Measurements from ENCODE around the gene TMEM139. TPM values are rescaled to one million over a fixed set of nuclear protein-coding genes. Genes with fewer than 3 reads are reported as not detected.

The TMEM139 gene
- total RNA-seq, 3 donors from 2014 or later = 16.2 to 49.4 (median 46.6) TPM

DNA sequence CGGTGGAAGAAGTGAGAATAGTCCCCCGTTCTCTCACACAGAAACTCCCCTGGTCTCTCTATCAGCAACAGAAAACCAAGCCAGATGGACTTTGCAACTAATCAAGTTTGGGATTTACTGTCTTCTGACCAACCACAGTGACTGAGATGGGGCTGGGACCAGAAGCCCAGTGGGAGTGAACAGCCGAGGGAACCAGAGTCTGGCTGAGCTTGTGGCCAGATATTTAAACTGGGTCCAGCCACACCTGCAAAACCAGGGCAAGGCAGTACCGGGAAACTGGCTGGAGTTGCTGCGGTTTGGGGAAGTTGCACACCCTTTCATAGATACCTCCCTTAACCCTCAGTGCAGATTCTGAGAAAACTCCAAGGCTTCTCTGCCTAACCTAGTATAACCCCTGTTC lies 15.5 kb upstream of the TMEM139 start:
- Histone ChIP-seq H3K4me1 (ENCODE audit: low read depth) (peaks cover 23% of the 10 kb centered on the region), H3K9me3 (no peaks in the 10 kb centered on the region), H3K36me3 (ENCODE audit: low read depth) (no peaks in the 10 kb centered on the region), H3K4me3 (no peak overlapping the region)
- TF ChIP-seq, protein P1, sequence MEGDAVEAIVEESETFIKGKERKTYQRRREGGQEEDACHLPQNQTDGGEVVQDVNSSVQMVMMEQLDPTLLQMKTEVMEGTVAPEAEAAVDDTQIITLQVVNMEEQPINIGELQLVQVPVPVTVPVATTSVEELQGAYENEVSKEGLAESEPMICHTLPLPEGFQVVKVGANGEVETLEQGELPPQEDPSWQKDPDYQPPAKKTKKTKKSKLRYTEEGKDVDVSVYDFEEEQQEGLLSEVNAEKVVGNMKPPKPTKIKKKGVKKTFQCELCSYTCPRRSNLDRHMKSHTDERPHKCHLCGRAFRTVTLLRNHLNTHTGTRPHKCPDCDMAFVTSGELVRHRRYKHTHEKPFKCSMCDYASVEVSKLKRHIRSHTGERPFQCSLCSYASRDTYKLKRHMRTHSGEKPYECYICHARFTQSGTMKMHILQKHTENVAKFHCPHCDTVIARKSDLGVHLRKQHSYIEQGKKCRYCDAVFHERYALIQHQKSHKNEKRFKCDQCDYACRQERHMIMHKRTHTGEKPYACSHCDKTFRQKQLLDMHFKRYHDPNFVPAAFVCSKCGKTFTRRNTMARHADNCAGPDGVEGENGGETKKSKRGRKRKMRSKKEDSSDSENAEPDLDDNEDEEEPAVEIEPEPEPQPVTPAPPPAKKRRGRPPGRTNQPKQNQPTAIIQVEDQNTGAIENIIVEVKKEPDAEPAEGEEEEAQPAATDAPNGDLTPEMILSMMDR (IDR thresholded peaks at IDR 0.05) = no peak
- peak; percentile 96 for ATAC-seq
- intact Hi-C loops (cut with DNase I, micrococcal nuclease) = no loop called here
- peak; percentile 73 to 78 (median 74) for DNase-seq

DNA sequence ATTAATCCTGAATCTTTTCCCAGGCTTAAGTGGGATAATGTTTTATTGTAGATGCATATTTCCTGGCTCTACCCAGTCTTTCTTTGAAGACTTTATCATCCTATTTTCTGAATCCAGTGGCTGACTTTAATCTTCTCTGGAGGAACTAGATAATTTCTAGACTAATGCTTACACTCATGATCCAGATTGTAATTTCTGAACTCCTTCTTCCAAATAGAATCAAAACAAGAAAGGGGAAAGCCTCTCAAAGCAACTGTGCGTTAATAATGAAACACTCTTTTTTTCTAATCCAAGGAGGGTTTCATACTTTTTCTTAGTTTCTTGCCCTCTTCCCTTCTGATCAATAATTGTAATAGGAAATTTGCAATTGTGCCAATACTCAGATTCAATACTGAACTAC lies 13.5 kb upstream of the TMEM139 start:
- TF ChIP-seq, protein P1 (IDR thresholded peaks at IDR 0.05) = no peak
- intact Hi-C loops (cut with DNase I, micrococcal nuclease) = no loop called here
- H3K4me1 ChIP-seq (ENCODE audit: low read depth) = peaks cover 11% of the 10 kb centered on the region
- H3K36me3 ChIP-seq (ENCODE audit: low read depth) = no peaks in the 10 kb centered on the region
- DNase-seq (no peak), ATAC-seq (no peak)
- H3K4me3 ChIP-seq = no peak overlapping the region
- no peaks in the 10 kb centered on the region for H3K9me3 ChIP-seq

DNA sequence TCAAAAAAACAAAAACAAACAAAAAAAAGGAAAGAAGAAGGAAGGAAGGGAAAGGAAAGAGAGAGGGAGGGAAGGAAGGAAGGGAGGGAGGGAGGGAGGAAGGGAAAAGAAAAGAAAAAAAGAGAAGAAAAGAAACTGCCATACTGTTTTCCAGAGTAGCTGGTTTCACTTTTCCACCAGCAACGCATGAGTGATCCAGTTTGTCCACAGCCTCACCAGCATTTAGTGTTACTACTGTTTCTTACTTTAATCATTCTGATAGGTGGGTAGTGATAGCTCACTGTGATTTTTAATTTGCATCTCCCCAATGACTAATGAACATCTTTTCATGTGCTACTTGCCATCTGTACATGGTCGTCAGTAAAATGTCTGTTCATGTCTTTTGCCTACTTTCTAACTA lies 11.9 kb upstream of the TMEM139 start:
- H3K4me1 ChIP-seq (ENCODE audit: low read depth) = peaks cover 10% of the 10 kb centered on the region
- no peak overlapping the region for H3K4me3 ChIP-seq
- ATAC-seq (no peak), DNase-seq (no peak)
- no peaks in the 10 kb centered on the region for H3K9me3 ChIP-seq
- no peaks in the 10 kb centered on the region for H3K36me3 ChIP-seq (ENCODE audit: low read depth)
- TF ChIP-seq, protein P1 (IDR thresholded peaks at IDR 0.05) = no peak
- intact Hi-C loops (cut with DNase I, micrococcal nuclease) = no loop called here

DNA sequence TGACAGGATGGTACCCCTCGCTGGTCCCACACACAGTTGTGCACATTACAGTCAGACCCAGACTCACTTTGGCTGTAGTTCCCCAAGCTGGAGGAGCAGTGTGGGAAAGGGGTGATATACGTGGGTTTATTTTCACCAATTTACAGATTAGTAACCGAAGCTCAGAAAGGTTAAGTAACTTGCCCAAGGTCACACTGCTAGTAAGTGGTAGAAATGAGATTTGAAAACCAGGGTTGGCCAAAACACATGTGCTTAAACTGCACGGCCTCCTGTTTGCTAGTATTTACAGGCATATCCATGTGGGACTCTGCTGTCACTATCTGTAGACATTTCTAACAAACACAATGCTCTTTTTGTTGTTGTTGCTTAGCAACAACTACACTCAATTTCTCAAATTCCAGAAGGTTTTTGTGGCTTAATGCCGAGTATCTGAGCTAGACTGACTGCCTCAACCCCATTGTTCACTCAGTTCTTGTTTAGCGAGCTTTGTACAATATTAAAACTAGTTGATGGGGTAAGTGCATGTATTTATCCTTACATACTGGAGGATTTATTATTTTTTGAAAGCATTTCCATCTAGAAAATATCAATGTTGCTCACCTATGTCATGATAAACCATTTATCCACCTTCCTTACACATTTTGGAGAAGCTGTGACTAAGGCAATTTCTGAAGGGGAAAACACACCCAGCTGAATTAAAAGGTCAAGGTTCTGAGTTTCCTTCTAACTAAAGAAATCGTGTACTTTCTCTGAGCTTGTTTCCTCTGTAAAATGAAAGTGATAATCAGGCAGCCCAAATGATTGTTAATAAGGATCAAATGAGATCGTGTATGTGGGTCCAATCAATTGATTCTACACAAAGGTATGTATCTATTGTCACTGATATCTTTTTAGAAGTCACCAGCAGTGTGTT lies 5.3 kb upstream of the TMEM139 start:
- Histone ChIP-seq H3K9me3 (no peaks in the 10 kb centered on the region), H3K36me3 (ENCODE audit: low read depth) (no peaks in the 10 kb centered on the region), H3K4me3 (no peak overlapping the region), H3K4me1 (ENCODE audit: low read depth) (peaks cover 33% of the 10 kb centered on the region)
- TF ChIP-seq, protein P1 (IDR thresholded peaks at IDR 0.05) = no peak
- ATAC-seq (peak; percentile 41), DNase-seq (no peak)
- intact Hi-C loops (cut with DNase I, micrococcal nuclease) = no loop called here

DNA sequence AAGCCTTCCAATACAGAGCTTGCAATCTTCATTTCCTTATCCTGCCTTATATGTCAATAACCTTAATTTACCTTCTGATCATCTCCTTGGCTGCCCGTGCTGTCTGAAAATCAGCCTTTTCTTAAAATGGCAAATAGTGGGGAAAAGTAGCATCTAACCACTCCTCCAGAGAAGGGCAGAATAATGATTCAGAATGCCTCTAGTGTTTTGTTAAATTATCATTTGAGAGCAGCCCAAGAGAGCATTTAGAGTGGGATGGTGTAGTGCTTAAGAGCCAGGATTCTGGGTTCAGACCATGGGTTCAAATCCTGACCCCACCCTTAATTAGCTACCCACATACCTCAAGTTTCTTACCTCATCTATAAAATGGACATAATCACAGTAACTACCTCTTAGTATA lies 4.6 kb upstream of the TMEM139 start:
- TF ChIP-seq, protein P1 (IDR thresholded peaks at IDR 0.05) = no peak
- no peaks in the 10 kb centered on the region for H3K36me3 ChIP-seq (ENCODE audit: low read depth)
- no peak for DNase-seq
- no peak overlapping the region for H3K4me3 ChIP-seq
- no peaks in the 10 kb centered on the region for H3K9me3 ChIP-seq
- ATAC-seq = no peak
- intact Hi-C loops (cut with DNase I, micrococcal nuclease) = no loop called here
- H3K4me1 ChIP-seq (ENCODE audit: low read depth) = peaks cover 33% of the 10 kb centered on the region
